NCI-H82 treated with DMSO at 0.1 percent for 48 hours (cell line): ENCODE data around the gene GPR37L1.

Experiments used
- DNase-seq: peaks from one replicate; lab custom pipeline; 2025; ENCODE audit not compliant: unreplicated experiment; lab: John Stamatoyannopoulos, UW

GPR37L1 gene

GRCh38 chr1:202154148-202154765, 31.5 kb downstream of the GPR37L1 start:
- no peak for DNase-seq

DNA sequence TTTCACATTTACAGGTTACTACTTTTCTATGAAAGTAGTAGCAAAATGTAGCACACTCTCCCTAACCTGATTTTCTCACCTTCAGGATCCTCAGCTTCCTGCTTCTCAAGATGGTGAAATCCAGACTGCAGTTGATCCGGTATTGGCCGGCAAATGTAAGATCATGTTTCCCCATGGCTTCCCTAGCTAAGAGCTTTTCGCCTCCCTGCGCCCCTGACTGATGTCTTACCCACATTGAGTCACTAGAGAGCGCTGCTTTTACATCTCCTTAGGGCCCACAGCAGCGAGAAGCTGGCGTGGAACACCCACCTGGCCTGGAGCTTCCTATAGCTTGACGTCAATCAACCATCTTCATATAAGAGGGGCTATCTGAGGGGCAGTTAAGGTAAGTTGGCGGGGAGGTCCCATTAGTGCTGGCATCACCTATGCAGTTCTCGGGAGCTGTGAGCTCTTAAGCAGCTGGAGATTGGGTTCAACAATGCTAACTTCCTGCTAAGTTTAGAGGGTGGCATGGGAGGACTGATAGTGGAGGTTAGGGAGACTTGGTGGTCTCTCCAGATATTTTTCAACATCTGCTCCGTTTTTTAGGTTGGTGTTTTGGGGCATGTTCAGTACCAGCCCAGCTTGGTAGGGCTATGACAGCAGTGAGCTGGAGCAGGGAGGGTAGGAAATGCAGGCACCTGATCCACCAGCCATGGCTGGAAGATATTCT, 32.2 kb downstream of the GPR37L1 start:
- peak; percentile 74 for DNase-seq

GRCh38 chr1:202155478-202156021, 32.8 kb downstream of the GPR37L1 start:
- DNase-seq = no peak

DNA sequence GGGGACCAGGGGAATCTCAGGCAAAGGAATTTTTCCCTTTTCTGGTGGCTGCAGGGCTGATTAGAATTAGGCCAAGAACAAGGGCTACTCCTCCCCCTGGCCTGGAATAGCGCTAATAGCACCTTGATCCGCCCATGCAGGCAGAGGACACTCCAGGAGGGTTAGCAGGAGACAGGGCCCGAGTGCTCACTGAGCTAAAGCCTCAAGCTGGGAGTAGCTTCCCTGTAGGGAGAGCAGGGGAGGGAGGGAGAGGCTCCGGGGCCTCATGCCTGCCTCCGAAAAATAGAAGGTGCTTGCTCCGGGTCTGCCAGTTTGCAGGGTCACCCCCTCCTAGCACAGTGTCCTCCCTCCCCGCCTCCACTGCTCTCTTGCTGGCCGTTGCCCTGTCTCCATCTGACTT, 33.9 kb downstream of the GPR37L1 start:
- DNase-seq = no peak

DNA sequence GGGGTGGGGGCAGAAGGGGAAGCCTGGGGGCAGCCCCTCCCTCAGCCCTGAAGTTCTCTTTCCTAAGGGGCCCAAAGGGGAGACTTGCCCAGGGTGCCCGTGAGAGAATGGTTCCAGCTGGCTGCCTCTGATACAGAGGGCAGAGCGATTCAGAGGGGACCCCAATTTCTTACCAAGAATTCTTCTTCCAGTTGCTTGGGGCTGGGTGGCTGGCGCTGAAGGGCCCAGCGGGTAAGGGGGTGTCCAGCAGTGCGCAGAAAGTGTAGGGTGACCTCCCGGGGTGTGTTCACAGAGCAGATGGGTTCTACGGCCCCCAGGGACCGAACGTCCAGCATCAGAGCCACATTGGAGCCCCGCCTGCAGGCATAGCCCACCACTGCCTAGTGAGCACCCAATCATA, 35.2 kb downstream of the GPR37L1 start:
- DNase-seq = no peak

GRCh38 chr1:202158810-202159533, 36.3 kb downstream of the GPR37L1 start:
- no peak for DNase-seq

DNA sequence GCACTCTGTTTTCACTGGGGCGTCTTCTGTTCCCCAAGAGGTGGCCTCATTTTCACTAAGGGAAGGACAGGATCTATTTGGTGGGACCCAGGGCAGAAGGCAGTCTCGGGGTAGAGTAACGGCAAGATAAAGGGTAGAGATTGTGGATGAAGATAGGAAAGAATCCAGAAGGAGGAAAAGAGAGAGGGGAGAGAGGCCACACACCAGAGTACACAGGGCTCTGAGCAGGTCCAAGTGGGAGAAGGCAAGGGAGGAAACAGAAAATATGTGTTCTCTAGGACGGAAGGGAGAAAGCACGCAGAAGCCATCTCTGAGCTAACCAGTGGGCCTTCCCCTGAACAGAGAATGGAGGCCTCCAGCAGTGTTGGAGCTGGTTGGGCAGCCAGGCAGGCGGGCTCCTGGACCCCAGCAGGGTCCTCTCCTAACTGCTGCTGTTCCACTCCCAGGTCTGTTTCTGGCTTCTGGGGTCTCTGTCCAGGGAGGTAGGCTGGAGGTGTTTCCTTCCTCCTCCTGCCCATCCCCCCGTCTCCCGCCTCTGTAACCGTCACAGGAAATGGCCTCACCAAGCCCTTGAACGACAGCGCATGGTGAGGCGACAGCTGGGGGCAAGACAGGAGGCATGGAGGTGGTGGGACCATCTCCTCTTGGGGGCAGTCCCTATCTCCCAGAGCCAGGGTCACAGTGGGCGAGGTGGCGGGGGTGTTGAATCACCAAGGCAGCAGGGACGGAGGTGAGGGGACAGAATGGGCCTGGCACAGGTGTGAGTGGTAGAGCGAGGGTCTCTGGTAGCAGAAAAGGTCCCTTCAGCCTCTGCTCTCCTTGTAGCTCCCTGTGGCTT, 37.0 kb downstream of the GPR37L1 start:
- no peak for DNase-seq

DNA sequence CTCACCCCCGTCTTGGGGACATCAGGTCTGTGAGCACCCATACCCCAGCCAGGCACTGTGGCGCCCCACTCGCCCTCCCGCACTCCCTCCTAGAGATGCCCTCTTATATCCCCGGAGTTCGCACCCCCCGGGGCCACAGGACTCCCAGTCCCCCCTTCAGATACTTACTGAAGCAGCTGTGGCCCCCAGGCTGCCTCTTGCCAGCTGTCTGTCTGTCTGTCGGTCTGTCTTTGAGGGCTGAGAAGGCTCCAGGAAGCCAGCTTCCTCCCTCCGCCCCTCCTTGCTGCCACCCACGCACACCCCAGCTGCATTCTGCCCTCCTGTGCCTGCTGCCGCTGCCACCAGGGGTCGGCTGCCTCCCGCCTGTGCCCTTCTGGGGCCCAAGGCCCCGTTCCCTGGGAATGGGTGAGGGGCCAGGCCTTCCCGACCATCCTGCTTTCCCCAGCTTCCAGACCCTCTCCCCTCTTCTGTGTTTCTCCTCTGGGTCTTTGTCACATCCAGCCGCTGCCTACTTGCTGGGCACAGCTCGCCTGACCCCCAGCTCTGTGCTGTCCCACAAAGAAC, 37.7 kb downstream of the GPR37L1 start, which contains the start of gene PTPN7:
TSS of gene PTPN7 (minus strand) at position 226 of the 564 bp plus-strand sequence. CDS start 1,200 bp downstream, outside the sequence.
- no peak for DNase-seq

GRCh38 chr1:202161151-202162046, 38.7 kb downstream of the GPR37L1 start:
- DNase-seq = no peak

- DNase-seq = no peak
Measured at GRCh38 chr1:202162047-202162417, 39.3 kb downstream of the GPR37L1 start.

DNA sequence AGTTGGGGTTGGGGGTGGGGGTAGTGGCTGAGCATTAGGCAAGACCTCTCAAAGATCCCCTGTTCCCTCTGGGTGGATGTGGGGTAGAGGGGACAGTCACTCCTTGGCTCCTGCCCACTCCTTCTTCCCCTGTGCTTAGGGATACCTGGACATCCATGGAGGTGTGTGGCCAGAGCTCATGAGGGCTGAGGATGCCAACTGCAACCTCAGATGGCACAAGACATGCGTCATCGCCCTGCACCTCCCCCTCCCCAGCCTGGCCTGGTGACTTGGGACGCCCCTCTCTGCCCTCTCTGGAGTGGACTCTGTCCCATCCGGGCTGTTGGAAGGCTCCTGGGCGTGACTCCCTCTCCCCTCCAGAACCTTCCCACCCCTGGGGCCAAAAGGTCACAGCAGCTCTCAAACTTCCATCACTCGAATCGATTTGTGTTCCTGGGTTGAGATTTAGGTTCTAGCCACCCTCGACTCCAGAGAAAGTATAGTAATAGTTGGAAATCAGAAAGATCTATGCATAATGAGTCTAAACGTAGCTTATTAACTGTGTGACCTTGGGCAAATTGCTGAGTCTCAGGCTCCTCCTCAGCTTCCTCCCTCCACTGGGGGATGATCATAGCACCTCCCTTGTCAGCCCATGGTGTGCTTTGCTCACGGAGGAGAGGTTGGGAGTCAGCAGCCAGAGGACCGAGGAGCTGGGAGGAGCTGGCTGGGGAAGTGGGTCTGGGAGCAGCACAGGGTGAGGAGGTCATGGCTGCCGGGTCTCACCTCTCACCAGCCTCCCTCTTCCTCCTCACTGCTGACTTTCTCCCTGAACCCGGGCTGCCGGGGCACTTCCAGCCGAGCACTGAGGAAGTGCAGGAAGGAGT, 39.9 kb downstream of the GPR37L1 start:
- no peak for DNase-seq

GRCh38 chr1:202163281-202164270, 40.9 kb downstream of the GPR37L1 start:
- DNase-seq = no peak

DNA sequence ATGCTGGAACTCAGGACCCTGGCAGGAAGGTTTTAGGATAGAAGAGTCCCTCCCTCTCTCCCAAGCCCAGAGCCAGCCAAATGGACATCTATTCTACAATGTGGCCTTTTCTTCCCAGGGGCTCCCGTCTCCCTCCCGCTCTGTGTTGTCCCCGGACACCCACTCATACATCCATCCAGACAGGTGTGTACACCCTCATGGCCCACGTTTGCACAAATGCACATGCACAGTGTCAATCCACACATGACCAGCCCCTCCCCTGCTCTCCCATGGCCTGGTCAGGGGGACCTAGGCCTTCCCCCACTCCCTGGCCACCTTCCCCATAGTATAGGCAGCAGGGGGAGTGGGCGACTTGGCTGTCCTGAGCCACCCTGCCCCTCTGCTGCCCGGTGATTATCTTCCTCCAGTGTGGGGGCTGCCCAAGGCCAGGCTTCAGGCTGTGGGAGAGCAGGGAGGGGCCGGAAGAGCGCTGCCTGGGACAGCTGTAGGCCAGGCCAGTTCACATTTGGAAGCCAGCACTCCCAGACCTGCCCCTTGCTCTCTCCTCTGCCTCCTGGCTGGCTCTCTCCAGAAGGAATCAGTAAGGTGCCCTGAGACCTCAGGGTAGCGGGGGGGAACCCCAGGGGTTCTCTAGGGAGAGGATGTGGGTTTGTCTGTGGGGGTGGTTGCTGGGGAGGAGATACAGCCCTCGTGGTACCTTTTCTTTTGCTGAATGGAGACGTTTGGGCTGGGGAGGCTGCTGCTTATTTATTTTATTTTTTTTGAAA, 41.7 kb downstream of the GPR37L1 start:
- no peak for DNase-seq

DNA sequence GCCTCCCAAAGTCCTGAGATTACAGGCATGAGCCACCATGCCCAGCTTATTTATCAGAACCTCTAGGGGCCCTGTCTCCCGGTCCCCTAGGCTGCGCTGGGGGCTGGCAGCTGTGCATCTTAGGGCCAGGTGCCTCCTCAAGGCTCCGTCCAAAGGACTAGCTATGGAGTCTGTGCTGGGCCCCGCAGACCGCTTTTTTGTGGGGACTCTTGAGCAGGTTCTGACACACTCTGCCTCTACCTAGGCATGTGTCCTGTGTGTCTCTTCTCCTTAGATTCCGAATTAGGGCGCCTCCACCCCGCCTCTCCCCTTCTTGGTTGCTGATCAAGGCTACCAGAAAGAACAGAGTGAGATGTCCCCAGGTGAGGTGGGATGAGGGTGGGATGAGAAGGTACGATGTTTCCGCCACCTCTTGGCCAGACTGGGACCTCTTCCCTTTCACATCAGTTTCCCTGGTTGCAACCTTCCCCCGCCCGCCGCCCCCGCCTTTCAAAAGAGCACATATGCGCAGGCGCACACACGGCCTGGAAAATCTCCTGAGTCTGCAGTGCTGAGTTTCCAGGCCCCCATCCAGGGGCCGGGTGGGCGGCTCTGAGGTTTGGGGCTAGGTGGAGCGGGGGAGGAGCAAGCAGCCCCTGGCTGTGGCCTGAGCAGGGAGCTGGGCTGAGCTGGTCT, 42.7 kb downstream of the GPR37L1 start:
- no peak for DNase-seq

- no peak for DNase-seq
Measured at GRCh38 chr1:202165942-202166843, 43.5 kb downstream of the GPR37L1 start.
